GM19240 (cell line): Measurements from ENCODE around the gene EPHB2.

ENCODE experiments used
- DNase-seq: peaks from one replicate; pipeline ENCODE4 v3.0.0; 2011; ENCODE audit warnings: low spot score; ENCODE audit not compliant: insufficient read length

The EPHB2 gene

DNA sequence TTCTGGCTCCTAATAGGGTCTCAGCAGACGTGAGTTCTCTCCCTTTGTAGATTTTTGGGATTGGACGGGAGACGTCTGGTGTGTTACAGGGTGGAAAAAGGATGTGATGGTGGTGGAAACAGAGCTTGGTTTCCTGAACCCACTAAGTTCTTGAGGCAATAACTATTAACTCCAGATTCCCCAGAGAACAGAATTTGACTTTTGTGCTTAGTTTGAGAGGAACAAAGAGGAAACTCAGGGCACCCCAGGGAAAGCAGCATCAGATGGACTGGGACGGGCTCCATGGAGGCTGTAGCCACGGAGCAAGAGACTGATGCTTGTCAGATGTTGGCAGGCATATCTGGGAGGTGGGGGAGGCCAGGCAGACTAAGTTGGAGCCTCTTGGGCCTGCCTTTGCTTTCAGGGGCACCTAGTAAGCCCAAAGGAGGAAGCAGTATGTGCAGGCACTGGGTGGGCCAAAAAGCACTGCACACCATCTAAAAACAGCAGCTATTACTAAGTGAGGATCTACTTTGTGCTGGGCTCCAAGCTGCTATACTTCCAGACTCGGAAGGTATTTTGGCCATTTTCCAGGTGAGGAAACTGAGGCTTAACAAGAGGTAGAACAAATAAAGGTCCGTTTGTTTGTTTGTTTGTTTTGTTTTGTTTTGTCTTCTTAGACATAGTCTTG lies 66.9 kb downstream of the EPHB2 start:
- DNase-seq: no peak

DNA sequence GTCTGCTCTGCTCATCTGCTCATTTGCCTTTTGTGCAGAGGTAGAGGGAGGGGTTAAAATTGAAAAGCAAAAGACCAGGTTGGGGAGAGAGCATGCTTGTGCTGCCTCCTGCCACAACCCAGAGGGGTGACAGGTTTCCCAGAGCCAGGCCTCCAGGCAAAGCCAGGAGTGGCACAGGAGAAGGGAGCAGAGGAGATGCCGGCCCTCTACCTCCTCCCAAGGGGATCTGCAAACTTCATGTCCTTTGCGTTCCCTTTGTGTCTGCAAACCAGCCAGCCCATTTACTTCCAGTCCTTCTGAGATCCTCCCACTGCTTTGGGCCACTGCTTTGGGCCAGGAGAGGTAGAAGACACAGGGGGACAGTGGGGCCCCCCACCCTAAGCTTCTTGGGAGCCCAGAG lies 67.8 kb downstream of the EPHB2 start:
- no peak for DNase-seq

DNA sequence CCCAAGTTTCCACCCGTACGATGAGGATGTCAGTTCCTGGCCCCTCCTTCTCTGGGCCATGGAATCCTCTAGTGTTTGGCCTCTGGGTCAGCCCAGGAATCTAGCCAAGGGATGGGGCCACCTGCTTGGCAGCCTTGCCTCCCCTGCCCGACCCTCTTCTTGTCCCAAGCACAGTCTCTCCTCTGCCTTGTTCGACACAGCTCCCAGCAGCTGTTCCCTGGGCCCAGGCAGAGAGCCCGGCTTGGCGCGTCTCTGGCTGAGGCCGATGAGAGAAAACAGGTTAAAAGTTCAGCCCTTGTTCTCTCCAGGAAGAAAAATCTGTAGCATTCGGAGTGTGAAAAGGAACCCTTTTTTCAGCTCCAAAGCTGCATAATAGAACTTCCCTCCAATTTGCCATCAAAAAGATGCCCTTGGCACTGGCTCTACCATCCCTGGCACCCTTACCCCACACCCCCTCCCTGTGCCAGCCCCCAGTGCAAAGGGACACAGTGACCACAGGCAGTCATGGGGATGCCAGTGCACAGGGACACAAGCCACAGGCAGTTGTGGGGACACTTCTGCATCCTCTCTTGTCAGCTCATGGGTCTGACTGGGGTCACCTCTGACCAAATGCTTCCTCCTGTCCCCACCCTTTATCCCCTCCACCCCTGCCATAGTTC lies 68.4 kb downstream of the EPHB2 start:
- no peak for DNase-seq

DNA sequence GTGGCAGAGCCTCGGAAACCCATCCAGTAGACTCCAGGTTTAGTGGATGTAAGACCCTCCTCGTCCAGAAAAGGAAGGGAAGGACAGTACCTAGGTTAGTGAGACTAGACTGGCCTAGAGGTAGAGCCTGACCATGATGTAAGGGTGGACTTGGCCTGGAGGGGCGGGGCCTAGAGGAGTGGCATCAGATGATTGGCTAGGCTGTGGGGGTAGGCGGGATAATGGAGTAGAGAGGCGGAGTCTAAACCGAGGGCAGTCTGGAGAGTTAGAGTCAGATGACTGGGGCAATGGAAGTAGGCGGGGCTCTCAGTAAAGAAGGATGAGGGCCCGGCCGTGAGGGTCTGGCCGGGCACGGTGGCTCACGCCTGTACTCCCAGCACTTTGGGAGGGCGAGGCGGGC lies 70.1 kb downstream of the EPHB2 start:
- peak; percentile 36 for DNase-seq

DNA sequence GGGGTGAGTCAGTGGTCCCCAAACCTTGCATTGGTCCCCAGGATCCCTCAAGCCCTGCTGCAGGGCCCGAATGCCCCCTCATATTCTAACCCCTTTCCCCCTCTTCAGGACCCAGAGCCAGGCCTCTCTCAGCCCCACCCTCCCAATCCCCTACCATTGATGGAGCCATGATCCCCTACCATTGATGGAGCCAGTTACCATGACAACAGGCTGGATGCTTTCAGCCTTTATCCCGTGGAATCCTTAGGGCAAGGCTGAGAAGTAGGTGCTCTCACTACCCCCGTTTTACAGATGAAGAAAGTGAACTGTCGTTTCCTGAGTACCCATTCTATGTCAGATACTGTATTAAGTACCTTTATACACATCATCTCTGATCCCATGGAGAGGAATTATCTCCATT lies 70.8 kb downstream of the EPHB2 start:
- DNase-seq: no peak

DNA sequence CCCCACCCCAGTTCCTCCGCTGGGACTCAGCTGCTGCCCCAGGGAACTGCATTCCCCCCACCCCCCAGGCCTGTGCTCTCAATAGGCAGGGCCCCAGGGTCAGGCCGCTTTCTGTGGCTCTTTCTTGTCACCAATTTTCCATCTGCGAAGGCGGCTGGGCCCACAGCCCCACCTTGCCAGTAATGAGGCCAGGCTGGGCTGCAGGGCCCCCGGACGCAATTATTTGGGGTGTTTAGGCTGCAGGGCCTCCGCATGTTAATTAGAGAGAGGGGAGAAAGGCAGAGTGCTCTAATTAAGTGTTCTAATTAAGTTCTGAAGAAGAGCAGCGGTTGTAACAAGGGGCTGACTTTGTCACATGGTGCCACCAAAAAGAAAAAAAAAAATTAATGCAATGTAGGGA lies 71.8 kb downstream of the EPHB2 start:
- no peak for DNase-seq

DNA sequence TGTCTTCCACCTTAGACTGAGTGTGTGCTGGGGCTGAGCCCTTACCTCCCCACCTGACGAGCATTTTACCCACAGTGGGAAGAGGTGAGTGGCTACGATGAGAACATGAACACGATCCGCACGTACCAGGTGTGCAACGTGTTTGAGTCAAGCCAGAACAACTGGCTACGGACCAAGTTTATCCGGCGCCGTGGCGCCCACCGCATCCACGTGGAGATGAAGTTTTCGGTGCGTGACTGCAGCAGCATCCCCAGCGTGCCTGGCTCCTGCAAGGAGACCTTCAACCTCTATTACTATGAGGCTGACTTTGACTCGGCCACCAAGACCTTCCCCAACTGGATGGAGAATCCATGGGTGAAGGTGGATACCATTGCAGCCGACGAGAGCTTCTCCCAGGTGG lies 73.7 kb downstream of the EPHB2 start:
- DNase-seq: no peak

DNA sequence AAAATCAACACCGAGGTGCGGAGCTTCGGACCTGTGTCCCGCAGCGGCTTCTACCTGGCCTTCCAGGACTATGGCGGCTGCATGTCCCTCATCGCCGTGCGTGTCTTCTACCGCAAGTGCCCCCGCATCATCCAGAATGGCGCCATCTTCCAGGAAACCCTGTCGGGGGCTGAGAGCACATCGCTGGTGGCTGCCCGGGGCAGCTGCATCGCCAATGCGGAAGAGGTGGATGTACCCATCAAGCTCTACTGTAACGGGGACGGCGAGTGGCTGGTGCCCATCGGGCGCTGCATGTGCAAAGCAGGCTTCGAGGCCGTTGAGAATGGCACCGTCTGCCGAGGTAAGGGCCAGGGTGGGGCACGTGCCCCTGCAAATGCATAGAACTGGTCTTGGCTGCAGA lies 74.1 kb downstream of the EPHB2 start:
- no peak for DNase-seq

DNA sequence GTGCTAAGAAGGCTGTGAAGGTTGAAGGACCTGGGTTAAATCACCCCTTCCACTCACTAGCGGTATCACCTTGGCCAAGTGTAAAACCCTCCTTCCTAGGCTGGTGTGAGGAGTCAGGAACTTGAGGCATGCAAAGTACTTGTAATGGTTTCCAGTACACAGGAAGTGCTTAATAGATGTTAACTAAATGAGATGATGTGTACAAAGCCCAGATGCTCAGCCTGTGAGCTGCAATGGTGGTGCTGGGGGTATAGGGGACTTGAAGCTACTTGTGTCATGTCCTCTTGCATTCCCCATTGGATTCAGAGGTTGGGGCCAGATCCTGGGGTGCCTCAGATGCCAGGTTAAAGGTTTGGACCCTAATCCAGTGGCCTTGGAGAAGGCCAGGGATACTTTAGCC lies 75.5 kb downstream of the EPHB2 start:
- no peak for DNase-seq

DNA sequence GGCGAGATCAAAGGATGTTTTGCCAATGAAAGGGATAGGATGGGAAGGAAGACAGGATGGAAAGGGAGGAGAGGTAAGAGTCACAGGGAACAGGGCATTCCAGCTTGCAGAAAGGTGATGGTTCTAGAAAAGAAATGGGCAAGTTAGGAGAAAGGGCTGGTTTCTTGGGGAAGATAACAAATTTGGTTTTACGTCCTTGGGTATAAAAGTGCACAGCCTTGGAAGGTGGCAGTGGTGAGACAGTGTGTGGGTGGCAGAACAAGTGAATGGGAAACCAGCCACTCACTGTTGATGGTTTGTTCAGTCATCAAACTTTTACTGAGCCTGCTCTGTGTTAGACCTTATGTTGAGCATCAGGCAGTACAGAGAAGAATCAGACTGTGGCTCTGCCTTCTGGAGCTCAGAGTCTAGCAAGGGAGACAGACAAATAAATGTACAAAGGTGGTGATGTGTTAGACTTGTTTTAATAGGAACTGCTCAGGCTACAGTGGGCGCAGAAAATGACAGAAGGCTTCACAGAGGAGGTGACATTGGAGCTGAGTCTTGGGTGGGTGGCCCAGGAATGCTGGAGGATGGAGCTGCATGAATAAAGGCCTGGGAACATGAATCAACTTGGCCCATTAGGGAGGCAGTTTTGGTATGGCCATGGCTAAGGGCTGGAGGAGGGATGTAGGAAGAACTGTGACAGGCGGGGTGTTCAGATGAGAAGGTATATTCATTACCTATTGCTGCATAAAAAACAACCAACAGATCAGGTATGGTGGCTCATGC lies 76.3 kb downstream of the EPHB2 start:
- DNase-seq: no peak

DNA sequence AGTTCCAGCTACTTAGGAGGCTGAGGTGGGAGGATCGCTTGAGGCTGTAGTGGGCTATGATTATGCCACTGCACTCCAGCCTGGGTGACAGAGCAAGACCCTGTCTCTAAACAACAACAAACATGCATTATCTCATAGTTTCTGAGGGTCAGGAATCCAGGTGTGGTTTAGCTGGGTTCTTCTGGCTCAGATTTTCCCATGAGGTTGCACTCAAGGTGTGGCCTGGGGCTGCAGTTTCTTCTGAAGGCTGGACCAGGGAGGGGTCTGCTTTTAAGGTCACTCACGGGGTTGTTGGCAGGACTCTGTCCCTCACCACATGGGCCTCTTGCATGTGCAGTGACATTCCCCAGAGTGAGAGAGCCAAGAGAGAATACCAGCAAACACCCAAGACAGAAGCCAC lies 77.0 kb downstream of the EPHB2 start:
- DNase-seq: no peak

DNA sequence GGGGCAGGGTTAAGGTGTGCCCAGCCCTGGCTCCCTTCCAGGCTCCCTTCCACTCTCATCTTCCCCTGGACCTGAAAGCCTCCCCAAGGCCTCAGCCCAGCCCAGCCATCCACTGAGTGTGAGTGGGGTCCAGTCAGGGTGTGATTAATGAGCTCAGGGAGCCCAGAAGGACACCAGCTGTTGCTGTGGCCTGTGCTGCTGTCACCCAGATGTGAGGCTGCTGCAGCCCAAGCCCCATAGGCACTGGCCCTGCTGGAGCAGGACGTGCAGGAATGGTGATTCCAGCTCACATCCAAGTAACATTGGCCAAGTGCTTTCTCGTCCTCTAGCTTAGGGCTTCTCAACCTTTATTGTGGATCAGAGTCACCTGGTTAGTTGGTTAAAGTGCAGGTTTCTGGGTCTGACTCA lies 77.6 kb downstream of the EPHB2 start:
- DNase-seq: no peak

DNA sequence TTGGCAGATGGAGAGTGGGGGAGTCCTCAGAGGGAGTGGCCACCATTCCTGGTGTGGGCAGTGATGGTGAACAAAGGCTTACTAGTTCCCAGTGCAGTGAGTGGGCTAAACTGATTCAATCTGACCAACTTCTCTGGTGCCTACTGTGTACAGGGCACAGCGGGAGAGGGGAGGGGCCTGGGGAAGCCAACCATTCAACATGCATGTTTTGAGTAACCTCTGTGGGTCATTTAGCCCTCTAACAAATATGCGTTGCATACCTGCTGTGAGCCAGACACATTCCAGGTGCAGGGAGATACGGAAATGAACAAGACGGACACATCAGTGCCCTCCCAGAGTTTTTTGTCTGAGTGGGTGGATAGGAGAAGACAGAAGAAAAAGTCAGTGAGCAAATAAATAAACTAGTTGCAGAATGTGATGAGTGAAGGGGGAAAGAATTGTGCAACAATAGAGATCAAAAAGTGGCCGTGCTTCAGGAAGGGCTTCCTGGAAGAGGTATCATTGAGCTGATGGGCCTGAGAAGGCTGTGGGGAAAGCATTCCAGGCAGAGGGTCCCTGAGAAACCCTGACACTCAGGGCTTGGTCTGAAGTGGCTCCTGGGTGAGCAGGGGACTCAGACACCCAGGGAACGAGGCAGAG lies 78.8 kb downstream of the EPHB2 start:
- DNase-seq: no peak

DNA sequence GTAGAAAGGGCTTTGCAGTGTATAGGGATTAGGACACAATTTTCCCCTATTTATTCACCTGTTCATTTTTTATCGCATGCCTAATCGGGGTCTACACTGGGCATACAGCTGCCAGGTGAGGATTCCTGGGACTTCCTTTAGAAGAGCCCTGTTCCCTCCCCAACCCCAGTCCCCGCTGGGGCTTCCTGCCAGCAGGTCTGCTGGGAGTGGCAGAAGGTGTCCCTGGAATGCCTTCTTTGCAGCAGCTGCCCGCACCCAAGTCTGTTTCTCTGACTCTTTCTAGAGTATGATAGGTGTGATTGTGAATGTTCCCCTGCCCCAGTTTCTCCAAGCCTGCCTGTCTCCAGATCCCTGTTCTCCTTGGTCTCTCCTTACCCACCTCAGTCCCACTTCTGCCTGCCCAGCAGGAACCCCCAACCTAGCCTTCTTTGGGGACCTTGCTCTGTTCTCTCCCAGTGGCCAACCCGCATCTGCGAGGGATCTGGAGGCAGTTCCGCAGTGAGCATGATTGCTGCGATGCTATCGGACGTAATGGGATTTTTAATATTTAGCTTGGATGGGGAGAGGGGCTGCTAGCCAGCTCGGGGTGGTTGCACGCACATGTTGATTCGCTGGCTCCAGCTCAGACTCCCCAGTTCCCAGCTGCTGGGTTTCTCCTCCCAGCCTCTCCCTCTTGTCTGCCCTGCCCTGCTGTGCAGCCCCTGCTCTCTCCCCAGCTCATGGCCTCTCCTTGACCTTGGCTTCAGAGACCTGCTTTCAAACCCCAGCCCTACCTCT lies 79.8 kb downstream of the EPHB2 start:
- no peak for DNase-seq

DNA sequence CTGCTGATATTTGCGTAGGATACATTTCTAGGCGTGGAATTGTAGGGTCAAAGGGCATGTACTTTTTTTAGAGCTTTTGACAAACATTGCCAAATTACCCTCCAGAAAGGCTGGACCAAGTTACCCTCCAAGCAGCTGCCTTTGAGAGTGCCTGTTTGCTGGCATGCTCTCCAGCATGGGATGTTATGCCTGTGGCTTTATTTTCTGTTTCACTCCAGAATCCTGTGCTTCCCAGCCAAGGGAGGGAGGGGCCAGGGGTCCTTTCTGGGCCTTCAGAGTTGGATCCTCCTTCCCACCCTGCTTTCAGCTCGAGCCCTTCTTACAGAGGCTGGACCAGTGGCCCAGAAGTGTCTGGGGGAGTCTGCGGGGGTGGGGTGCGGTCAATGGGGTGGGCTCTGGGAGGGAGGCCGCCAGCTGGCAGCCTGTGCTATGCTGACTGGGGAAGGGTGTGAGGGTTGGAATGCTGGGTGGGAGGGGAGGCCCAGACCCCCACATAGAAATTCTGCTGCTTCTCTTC lies 81.2 kb downstream of the EPHB2 start:
- DNase-seq: no peak

DNA sequence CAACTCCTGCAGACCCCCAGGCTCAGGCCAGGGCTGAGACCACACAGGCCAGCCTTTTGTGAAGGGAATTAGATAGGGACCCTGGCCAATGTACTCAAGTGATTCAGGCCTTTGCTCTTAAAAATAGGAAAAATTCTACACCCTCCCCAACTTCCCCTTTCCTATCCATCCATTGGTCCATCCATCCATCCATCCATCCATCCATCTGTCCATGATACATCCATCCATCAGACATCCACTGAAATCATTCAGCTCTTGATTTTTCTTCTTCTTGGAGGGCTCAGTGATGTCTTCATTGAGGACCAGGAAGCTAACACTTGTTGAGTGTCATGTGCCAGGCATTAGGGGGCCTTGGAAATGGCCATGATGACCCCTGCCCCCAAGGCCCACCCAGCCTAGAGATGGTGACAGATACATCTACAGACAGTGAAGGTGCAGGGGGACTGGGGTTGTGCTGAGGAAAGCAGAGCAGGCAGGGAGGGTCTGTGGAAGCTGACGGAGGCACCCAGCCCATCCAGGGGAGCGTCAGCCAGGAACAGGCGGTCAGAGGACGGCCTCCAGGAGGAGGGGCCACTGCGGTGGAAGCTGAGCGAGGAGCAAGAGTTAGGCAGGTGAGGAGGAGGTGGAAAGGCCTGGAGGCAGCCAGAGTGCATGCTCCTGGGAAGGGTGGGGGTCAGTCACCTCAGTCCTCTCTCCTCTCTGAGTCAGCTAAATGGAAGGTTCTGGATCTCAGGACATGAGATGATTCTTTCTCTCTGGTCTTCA lies 81.9 kb downstream of the EPHB2 start:
- no peak for DNase-seq

DNA sequence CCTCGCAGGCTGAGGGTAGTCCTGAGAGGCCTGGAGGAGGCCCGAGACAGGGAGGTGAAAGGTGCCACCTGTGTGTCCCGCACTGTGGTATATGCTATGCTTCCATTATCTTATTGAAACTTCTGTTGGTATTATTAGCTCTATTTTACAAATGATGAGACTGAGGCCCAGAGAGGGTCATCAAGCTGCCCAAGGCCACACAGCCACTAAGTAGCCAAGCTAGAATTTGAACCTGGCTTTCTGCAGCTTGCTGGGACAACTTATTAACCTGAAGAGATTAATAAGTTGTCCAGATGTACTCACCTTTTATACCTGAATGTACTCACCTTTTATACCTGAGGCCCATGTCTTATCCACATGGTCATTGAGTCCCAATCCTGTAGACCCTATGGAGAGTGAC lies 83.0 kb downstream of the EPHB2 start:
- DNase-seq: no peak

DNA sequence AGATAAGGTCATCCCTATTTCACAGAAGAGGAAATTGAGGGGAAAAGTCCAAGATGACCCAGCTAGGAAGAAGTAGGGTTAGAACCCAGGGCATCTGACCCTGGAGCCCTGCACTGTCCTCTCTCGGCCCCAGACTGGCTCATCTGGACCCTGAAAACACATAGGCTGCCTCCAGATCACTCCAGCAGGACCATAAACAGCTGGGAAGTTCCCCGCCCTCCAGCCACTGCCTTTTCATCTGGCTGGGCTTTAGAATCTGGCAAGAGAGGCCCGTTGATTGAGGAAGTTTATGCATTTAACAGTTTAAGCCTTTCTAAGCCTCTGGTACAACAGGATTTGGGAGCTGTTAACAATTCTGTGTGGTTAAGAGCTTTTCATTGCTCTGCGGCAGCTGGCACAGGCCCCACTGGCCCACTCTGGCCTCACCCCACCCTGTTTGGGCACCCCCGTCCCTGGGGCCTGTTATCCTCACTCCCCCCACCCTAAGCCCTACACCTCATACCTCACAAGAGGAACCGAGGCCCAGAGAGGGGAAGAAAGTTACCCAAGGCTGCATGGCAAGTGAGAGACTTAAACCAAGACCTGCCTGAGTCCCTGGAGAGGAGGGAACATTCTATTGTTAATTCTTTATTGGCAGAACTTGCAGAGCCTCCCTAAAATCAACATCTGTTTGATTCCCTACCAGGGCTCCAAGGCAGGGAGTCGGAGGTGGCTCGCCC lies 84.2 kb downstream of the EPHB2 start:
- no peak for DNase-seq

DNA sequence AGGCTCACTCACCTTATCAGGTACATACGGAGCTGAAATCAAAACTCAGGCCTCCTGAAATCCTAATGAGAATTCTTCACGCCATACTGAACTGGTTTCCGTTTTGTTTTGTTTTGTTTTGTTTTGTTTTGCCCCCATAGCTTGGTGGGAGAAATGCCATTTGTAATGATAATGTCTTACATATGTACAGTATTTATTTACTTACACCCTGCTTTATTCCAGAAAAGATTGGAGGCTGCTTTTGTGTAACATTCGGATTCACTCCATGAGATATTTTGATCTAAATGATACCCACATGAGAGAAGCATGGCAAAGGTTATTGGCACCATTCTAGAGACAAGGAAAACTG lies 84.7 kb downstream of the EPHB2 start:
- no peak for DNase-seq

DNA sequence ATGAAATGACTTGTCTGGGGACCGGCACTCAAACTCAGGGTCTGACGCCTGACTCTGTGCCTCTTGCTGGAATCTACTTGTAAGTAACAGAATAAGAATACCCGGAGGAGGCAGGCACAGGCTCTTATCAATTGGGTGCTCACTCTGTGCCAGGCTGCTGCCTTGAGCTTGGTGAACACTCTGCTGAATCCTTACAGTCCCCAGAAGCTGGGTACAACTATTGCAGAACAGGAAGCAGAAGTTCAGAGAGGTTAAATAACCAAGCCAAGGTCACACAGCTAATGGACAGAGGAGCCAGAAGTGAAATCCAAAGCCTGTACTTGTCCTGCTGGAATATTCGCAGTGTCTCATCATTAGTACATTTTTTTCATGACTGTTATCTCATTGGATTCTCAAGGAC lies 86.0 kb downstream of the EPHB2 start:
- DNase-seq: no peak
